Natural killer cell (primary cell): ENCODE measurements around the gene LRCOL1. TPM values are rescaled to one million over a fixed set of nuclear protein-coding genes. Genes with fewer than 3 reads are reported as not detected.

Experiments
- ATAC-seq, 3 donors: fragments of 150-1000 bp in 2 of 3; fragments of 200-7000 bp in 1 of 3; cut with Tn5 transposase; 1 replicate in 1 of 3; 2 replicates in 2 of 3; pipeline ENCODE4 v1.10.0; 2021; ENCODE audit warnings: mild to moderate bottlenecking in 2 of 3, moderate library complexity in 2 of 3
- DNase-seq, 2 donors: peaks; one replicate each; pipeline versions ENCODE4 v3.0.0 to v3.0.0-alpha.2; 2013 to 2021; ENCODE audit warnings: mixed read lengths in 1 of 2
- H3K27ac ChIP-seq: one replicate; pipeline ENCODE4 v1.5.1; 2013; ENCODE audit warnings: mild to moderate bottlenecking, low read length
- H3K27me3 ChIP-seq: one replicate; pipeline ENCODE4 v1.6.1; 2013; ENCODE audit warnings: low read length; ENCODE audit not compliant: control insufficient read depth, insufficient read depth
- H3K36me3 ChIP-seq: one replicate; pipeline ENCODE4 v1.6.1; 2013; ENCODE audit warnings: low read length; ENCODE audit not compliant: control insufficient read depth, insufficient read depth
- H3K4me1 ChIP-seq: one replicate; pipeline ENCODE4 v1.6.1; 2013; ENCODE audit warnings: low read length; ENCODE audit not compliant: control insufficient read depth, insufficient read depth
- H3K4me3 ChIP-seq: one replicate; pipeline ENCODE4 v1.5.1; 2013; ENCODE audit warnings: low read length
- H3K9me3 ChIP-seq: one replicate; pipeline ENCODE4 v1.6.1; 2013; ENCODE audit warnings: low read length; ENCODE audit not compliant: control insufficient read depth, insufficient read depth
- H3K27ac Mint-ChIP-seq, 2 donors: one replicate each; pipeline ENCODE4 v1.8.0; 2022; ENCODE audit warnings: mild to moderate bottlenecking in 2 of 2, mixed read lengths in 2 of 2, moderate library complexity in 1 of 2
- H3K27me3 Mint-ChIP-seq, 2 donors: one replicate each; pipeline ENCODE4 v1.8.0; 2022; ENCODE audit warnings: low read depth in 2 of 2, mixed read lengths in 2 of 2
- H3K36me3 Mint-ChIP-seq: one replicate; pipeline ENCODE4 v1.8.0; 2022; ENCODE audit warnings: mixed read lengths
- H3K4me1 Mint-ChIP-seq, 2 donors: one replicate each; pipeline ENCODE4 v1.8.0; 2022; ENCODE audit warnings: mixed read lengths in 2 of 2
- H3K4me3 Mint-ChIP-seq: one replicate; pipeline ENCODE4 v1.8.0; 2022; ENCODE audit warnings: mild to moderate bottlenecking, moderate library complexity, mixed read lengths
- H3K9me3 Mint-ChIP-seq, 2 donors: one replicate each; pipeline ENCODE4 v1.8.0; 2022; ENCODE audit warnings: mixed read lengths in 2 of 2
- CTCF ChIP-seq: fragments of 200-600 bp; IDR thresholded peaks from one replicate; pipeline ENCODE4 v1.8.0; 2022; ENCODE audit warnings: antibody characterized with exemption
- WGBS: methylation state at CpG from one replicate; pipeline ENCODE4 v1.1.7; 2013; ENCODE audit warnings: missing lambda C conversion rate; ENCODE audit not compliant: insufficient coverage; 5-methylcytosine and 5-hydroxymethylcytosine counted together
- intact Hi-C: fragments of 100-400 bp; cut with micrococcal nuclease; formaldehyde crosslinking; loops from one replicate; pipeline ENCODE4 v1.14.2; 2022
- total RNA-seq, 4 donors: library from RNA; stranded (reverse); fragments of 120-200 nt in 1 of 4; gene quantifications; one replicate each; pipeline versions ENCODE4 v1.2.3 to v1.2.4, GENCODE V29; 2013 to 2022

LRCOL1 gene
- total RNA-seq, 3 donors from 2014 or later (not counting 1 experiment from before 2014, with no cell fraction given): not detected

- WGBS: 95% methylated on average over 21 of the region's 24 CpGs
- H3K27me3 ChIP-seq: no peaks in the 10 kb centered on the region
- no peak overlapping the region for H3K4me3 Mint-ChIP-seq
- no peak overlapping the region for H3K27ac Mint-ChIP-seq
- ATAC-seq (no peak), DNase-seq (no peak)
- intact Hi-C loops: no loop called here
- H3K4me1 Mint-ChIP-seq: no peaks in the 10 kb centered on the region
- TF ChIP-seq CTCF: no peak
- H3K9me3 ChIP-seq: no peaks in the 10 kb centered on the region
- no peaks in the 10 kb centered on the region for H3K36me3 Mint-ChIP-seq
- H3K4me1 ChIP-seq: no peaks in the 10 kb centered on the region
- H3K36me3 ChIP-seq: peaks cover 16% of the 10 kb centered on the region
- no peak overlapping the region for H3K4me3 ChIP-seq
- H3K27me3 Mint-ChIP-seq: no peaks in the 10 kb centered on the region
- H3K9me3 Mint-ChIP-seq: no peaks in the 10 kb centered on the region
- no peak overlapping the region for H3K27ac ChIP-seq
Measured at GRCh38 chr12:132582058-132582420, 28.3 kb downstream of the LRCOL1 start.

- H3K27ac Mint-ChIP-seq: no peak overlapping the region
Measured at GRCh38 chr12:132581348-132582057, 28.9 kb downstream of the LRCOL1 start.

GRCh38 chr12:132580701-132581292 is 29.6 kb downstream of the LRCOL1 start:
- H3K9me3 ChIP-seq: no peaks in the 10 kb centered on the region
- intact Hi-C loops: no loop called here
- H3K4me3 Mint-ChIP-seq: no peak overlapping the region
- H3K36me3 ChIP-seq: peaks cover 21% of the 10 kb centered on the region
- WGBS: 94% methylated on average over 12 of the region's 12 CpGs
- H3K9me3 Mint-ChIP-seq: no peaks in the 10 kb centered on the region
- ATAC-seq: no peak
- H3K27ac Mint-ChIP-seq: no peak overlapping the region
- no peaks in the 10 kb centered on the region for H3K4me1 ChIP-seq
- no peaks in the 10 kb centered on the region for H3K27me3 Mint-ChIP-seq
- TF ChIP-seq CTCF: no peak
- no peaks in the 10 kb centered on the region for H3K27me3 ChIP-seq
- H3K36me3 Mint-ChIP-seq: no peaks in the 10 kb centered on the region
- no peaks in the 10 kb centered on the region for H3K4me1 Mint-ChIP-seq
- no peak overlapping the region for H3K4me3 ChIP-seq
- no peak for DNase-seq
- no peak overlapping the region for H3K27ac ChIP-seq

More at GRCh38 chr12:132581348-132582057, 28.9 kb downstream of the LRCOL1 start:
- no peaks in the 10 kb centered on the region for H3K36me3 Mint-ChIP-seq
- TF ChIP-seq CTCF: no peak
- no peak for DNase-seq
- WGBS: 92% methylated on average over 17 of the region's 17 CpGs
- H3K4me3 Mint-ChIP-seq: no peak overlapping the region
- H3K4me1 ChIP-seq: no peaks in the 10 kb centered on the region
- H3K9me3 Mint-ChIP-seq: no peaks in the 10 kb centered on the region
- no peaks in the 10 kb centered on the region for H3K9me3 ChIP-seq
- no peak overlapping the region for H3K27ac ChIP-seq
- H3K27me3 Mint-ChIP-seq: no peaks in the 10 kb centered on the region
- H3K4me1 Mint-ChIP-seq: no peaks in the 10 kb centered on the region
- H3K36me3 ChIP-seq: peaks cover 20% of the 10 kb centered on the region
- ATAC-seq: no peak
- no peak overlapping the region for H3K4me3 ChIP-seq
- no peaks in the 10 kb centered on the region for H3K27me3 ChIP-seq
- intact Hi-C loops: no loop called here
